Uterus (tissue), 4 donors: ENCODE measurements around the gene TMEM165. TPM values are rescaled to one million over a fixed set of nuclear protein-coding genes. Genes with fewer than 3 reads are reported as not detected.
A peak's percentile ranks its signal among the peaks of the same experiment; 100 is the strongest.

Source experiments
- DNase-seq, 2 donors: peaks; one replicate each; pipeline ENCODE4 v3.0.0-alpha.2; 2019 to 2020
- H3K27ac ChIP-seq, 2 donors: fragments of 200-600 bp; sonication (generic); 1 replicate in 1 of 2; 2 replicates in 1 of 2; pipeline ENCODE4 v1.5.1; 2016 to 2018
- H3K27me3 ChIP-seq, 2 donors: fragments of 200-600 bp; sonication (generic); one replicate each; pipeline ENCODE4 v1.5.1; 2018 to 2019; ENCODE audit warnings: control low read depth in 1 of 2
- H3K36me3 ChIP-seq, 2 donors: fragments of 200-600 bp; sonication (generic); one replicate each; pipeline ENCODE4 v1.5.1; 2019; ENCODE audit warnings: control low read depth in 1 of 2
- H3K4me1 ChIP-seq, 2 donors: fragments of 200-600 bp; sonication (generic); one replicate each; pipeline ENCODE4 v1.5.1; 2018 to 2019; ENCODE audit warnings: control low read depth in 1 of 2
- H3K4me3 ChIP-seq, 2 donors: fragments of 200-600 bp; sonication (generic); 1 replicate in 1 of 2; 2 replicates in 1 of 2; pipeline ENCODE4 v1.5.1; 2018 to 2019; ENCODE audit warnings: mild to moderate bottlenecking in 1 of 2
- H3K9me3 ChIP-seq, 2 donors: fragments of 200-600 bp; sonication (generic); one replicate each; pipeline ENCODE4 v1.5.1; 2019; ENCODE audit warnings: control low read depth in 1 of 2
- POLR2A ChIP-seq, 2 donors: fragments of 450-650 bp; IDR thresholded peaks; one replicate each; pipeline ENCODE4 v1.6.1; 2016; ENCODE audit warnings: antibody characterized with exemption in 2 of 2, mild to moderate bottlenecking in 1 of 2, moderate library complexity in 1 of 2
- intact Hi-C: fragments of 100-400 bp; cut with DNase I; formaldehyde crosslinking; loops from one replicate; pipeline ENCODE4 v1.15.1; 2023; ENCODE audit warnings: low total_unique reads
- total RNA-seq, 4 donors: library from RNA; depleted of rRNA in 3 of 4; stranded (reverse); fragments of >200 nt in 3 of 4; gene quantifications; one replicate each; pipeline versions ENCODE4 v1.1.0 to v1.2.4, GENCODE V29; 2014 to 2023
- TF ChIP-seq, protein P1 (sequence below), 4 experiments: fragments of 200-600 bp in 2 of 4; fragments of 450-650 bp in 2 of 4; sonication (generic) in 2 of 4; IDR thresholded peaks; one replicate each; pipeline ENCODE4 v1.5.1; 2016 to 2019; ENCODE audit warnings: antibody characterized with exemption in 4 of 4, mild to moderate bottlenecking in 2 of 4, moderate library complexity in 1 of 4
- donor health status: DM: yes; HTN: yes; CAD: no.

The TMEM165 gene
- total RNA-seq, 4 donors from 2014 or later, result 123 to 191 (median 145) TPM

DNA sequence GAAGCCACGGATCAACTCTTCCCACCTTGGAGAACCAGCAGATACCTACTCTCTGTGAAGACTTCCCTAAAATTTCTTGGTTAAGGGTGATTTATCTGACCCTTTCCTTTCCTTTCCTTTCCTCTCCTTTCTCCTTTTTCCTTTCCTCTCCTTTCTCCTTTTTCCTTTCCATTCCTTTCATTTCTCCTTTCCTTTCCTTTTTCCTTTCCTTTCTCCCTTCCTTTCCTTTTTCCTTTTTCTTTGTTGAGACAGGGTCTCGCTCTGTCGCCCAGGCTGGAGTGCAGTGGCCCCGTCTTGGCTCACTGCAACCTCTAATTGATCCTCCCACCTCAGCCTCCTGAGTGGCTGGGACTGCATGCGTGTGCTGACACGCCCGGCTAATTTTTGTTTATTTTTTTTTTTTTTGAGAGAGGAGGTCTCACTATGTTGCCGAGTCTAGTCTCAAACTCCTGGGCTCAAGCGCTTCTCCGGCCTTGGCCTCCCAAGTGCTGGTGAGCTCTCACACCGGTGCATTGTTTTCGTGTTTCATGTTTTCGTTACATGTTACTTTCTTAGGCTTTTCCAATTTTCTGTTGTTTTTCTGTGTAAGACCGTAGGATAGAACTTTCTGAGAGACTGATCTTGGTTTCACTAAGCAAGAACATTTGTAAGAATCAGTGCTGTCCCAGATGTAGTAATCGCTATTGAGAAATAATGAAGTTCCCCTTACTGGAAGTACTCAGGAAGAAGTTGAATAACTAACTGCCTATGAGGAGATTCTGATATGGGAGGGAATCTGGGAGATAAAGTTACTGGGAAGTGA lies 2.0 kb downstream of the TMEM165 start:
- H3K27ac ChIP-seq, result peak overlapping the region; percentile 93 to 98
- TF ChIP-seq, protein P1, sequence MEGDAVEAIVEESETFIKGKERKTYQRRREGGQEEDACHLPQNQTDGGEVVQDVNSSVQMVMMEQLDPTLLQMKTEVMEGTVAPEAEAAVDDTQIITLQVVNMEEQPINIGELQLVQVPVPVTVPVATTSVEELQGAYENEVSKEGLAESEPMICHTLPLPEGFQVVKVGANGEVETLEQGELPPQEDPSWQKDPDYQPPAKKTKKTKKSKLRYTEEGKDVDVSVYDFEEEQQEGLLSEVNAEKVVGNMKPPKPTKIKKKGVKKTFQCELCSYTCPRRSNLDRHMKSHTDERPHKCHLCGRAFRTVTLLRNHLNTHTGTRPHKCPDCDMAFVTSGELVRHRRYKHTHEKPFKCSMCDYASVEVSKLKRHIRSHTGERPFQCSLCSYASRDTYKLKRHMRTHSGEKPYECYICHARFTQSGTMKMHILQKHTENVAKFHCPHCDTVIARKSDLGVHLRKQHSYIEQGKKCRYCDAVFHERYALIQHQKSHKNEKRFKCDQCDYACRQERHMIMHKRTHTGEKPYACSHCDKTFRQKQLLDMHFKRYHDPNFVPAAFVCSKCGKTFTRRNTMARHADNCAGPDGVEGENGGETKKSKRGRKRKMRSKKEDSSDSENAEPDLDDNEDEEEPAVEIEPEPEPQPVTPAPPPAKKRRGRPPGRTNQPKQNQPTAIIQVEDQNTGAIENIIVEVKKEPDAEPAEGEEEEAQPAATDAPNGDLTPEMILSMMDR (IDR thresholded peaks at IDR 0.05), result no peak
- TF ChIP-seq POLR2A (IDR thresholded peaks at IDR 0.05), result no peak
- H3K4me3 ChIP-seq, result peak overlapping the region; percentile 61 to 84
- no peaks in the 10 kb centered on the region for H3K9me3 ChIP-seq
- no peaks in the 10 kb centered on the region for H3K36me3 ChIP-seq
- intact Hi-C loops, result no loop called here
- DNase-seq, result no peak
- H3K4me1 ChIP-seq, result peaks cover 0 to 6% of the 10 kb centered on the region in 2 donors
- no peaks in the 10 kb centered on the region for H3K27me3 ChIP-seq

DNA sequence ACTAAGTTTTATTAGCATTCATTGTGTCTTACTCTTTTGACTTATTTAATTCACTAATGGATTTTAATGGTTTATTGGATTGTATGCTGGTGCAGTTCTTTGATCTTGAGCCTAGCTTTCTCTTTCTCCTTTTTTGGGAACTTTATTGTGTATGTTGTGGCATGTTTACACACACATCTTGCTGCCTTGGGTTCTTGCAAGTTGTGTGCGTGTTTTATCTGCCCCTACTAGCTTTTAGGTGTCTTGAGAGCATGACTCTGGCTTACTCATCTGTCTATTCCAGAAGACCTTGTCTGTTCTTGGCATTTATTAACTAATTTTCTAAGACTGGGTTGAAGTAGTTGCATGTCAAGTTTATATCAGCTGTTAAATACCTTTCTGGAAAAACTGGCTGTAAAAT lies 2.7 kb downstream of the TMEM165 start:
- Histone ChIP-seq H3K4me3 (peak overlapping the region in 1 of 2 donors; percentile 84), H3K27me3 (no peaks in the 10 kb centered on the region), H3K36me3 (no peaks in the 10 kb centered on the region), H3K27ac (peak overlapping the region; percentile 93 to 98), H3K4me1 (peaks cover 0 to 6% of the 10 kb centered on the region in 2 donors), H3K9me3 (no peaks in the 10 kb centered on the region)
- intact Hi-C loops, result no loop called here
- no peak for TF ChIP-seq POLR2A (IDR thresholded peaks at IDR 0.05)
- TF ChIP-seq, protein P1 (IDR thresholded peaks at IDR 0.05), result no peak
- DNase-seq, result no peak

DNA sequence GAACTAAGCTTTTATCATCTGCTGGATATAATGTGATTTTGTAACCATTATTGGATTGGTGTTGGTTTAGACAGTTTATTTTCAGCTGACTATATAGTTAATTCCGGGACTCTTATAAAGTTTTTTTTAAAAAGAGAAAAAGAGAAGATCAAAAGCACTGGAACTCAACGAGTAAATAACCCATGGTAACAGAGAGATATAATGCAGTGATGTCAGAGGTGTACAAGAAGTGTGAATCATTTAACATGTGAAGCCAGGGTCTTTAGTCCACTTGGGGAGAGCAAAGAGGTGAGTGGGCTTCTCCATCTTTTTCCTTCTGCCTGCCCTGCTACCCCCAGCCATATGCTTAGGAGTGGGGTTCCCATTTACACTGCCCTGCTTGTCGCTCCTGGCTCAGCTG lies 3.2 kb downstream of the TMEM165 start:
- no peaks in the 10 kb centered on the region for H3K36me3 ChIP-seq
- DNase-seq, result no peak
- H3K4me1 ChIP-seq, result peaks cover 0 to 6% of the 10 kb centered on the region in 2 donors
- H3K9me3 ChIP-seq, result no peaks in the 10 kb centered on the region
- H3K4me3 ChIP-seq, result peak overlapping the region in 1 of 2 donors; percentile 84
- H3K27ac ChIP-seq, result peak overlapping the region; percentile 14 to 98
- intact Hi-C loops, result no loop called here
- H3K27me3 ChIP-seq, result no peaks in the 10 kb centered on the region
- TF ChIP-seq, protein P1 (IDR thresholded peaks at IDR 0.05), result no peak
- no peak for TF ChIP-seq POLR2A (IDR thresholded peaks at IDR 0.05)

DNA sequence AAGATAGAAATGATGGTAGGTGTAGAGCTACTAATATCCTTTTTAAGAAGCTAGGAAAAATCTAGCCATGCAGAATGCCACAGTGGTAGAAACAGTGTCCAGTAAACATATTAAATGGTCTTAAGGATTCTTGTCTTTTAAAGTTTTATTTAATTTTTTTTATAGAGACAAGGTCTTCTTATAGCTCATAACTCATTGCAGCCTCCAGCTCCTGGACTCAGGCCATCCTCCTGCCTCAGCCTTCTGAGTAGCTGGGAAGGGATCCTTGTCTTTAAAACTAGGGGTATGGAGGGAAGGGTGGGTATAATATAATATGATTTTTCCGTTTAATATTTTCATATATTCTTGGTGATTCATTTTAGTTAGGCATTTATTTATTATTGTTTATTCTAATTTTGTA lies 3.8 kb downstream of the TMEM165 start:
- peak overlapping the region in 1 of 2 donors; percentile 14 for H3K27ac ChIP-seq
- H3K4me3 ChIP-seq, result no peak overlapping the region
- peaks cover 0 to 6% of the 10 kb centered on the region in 2 donors for H3K4me1 ChIP-seq
- intact Hi-C loops, result no loop called here
- H3K36me3 ChIP-seq, result no peaks in the 10 kb centered on the region
- TF ChIP-seq POLR2A (IDR thresholded peaks at IDR 0.05), result no peak
- TF ChIP-seq, protein P1 (IDR thresholded peaks at IDR 0.05), result no peak
- H3K9me3 ChIP-seq, result no peaks in the 10 kb centered on the region
- no peak for DNase-seq
- H3K27me3 ChIP-seq, result no peaks in the 10 kb centered on the region

DNA sequence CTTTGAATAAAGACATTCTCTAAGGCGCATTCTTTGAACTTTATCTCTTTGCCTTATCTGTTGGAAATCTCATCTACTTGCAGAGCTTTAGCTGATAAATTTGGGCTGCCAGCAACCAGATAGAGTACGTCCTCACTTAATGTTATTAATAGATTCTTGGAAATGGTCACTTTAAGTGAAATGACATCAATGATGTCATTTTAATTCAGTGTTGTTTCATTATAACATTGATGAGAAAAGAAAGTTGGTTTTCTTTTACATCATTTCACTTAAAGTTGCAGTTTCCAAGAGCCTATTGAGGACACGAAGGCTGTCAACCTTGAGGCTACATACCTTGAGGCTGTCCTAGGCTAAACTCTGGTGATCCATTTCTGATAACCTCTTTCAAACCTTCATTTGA lies 9.3 kb downstream of the TMEM165 start:
- no peak overlapping the region for H3K27ac ChIP-seq
- no peaks in the 10 kb centered on the region for H3K36me3 ChIP-seq
- DNase-seq, result no peak
- H3K9me3 ChIP-seq, result no peaks in the 10 kb centered on the region
- H3K4me3 ChIP-seq, result no peak overlapping the region
- no peaks in the 10 kb centered on the region for H3K4me1 ChIP-seq
- TF ChIP-seq, protein P1 (IDR thresholded peaks at IDR 0.05), result no peak
- TF ChIP-seq POLR2A (IDR thresholded peaks at IDR 0.05), result no peak
- intact Hi-C loops, result no loop called here
- H3K27me3 ChIP-seq, result no peaks in the 10 kb centered on the region
